IMR-90 (cell line): ENCODE data around the gene SMARCA2. TPM values are rescaled to one million over a fixed set of nuclear protein-coding genes. Genes with fewer than 3 reads are reported as not detected.

Experiments
- ATAC-seq: fragments of 200-7000 bp; cut with Tn5 transposase; 2 replicates; pipeline ENCODE4 v1.9.1; 2020; ENCODE audit warnings: low read depth, mild to moderate bottlenecking, moderate library complexity
- BruUV-seq: library from RNA; stranded (reverse); fragments of 400-500 nt; replicated peaks from 2 replicates; lab custom pipeline; 2021; lab: Mats Ljungman, UMichigan
- CTCF ChIA-PET: fragments of 300-600 bp; formaldehyde crosslinking; extraction: SDS; loops from one replicate; lab custom pipeline; 2021; ENCODE audit warnings: antibody characterized with exemption; lab: Yijun Ruan, JAX
- POLR2A ChIA-PET: fragments of 300-600 bp; sonication (Branson Sonifier 250); formaldehyde crosslinking; loops from one replicate; lab custom pipeline; 2022; ENCODE audit warnings: antibody characterized with exemption; ENCODE audit not compliant: unreplicated experiment; lab: Charles Lee
- DNase-seq: peaks from one replicate; pipeline ENCODE4 v3.0.0; 2013
- H2AFZ ChIP-seq: replicated peaks from 2 replicates; pipeline ENCODE3; 2013; ENCODE audit warnings: low read length, mild to moderate bottlenecking; ENCODE audit not compliant: poor library complexity
- H2AK5ac ChIP-seq: 2 replicates; pipeline ENCODE4 v1.6.1; 2013; ENCODE audit warnings: low read depth, low read length, inconsistent platforms
- H2AK9ac ChIP-seq: replicated peaks from 2 replicates; pipeline ENCODE3; 2013; ENCODE audit warnings: mild to moderate bottlenecking, low read depth, low read length, moderate library complexity; ENCODE audit not compliant: poor library complexity
- H2BK120ac ChIP-seq: 2 replicates; pipeline ENCODE4 v1.6.1; 2013; ENCODE audit warnings: low read depth, low read length, inconsistent platforms
- H2BK15ac ChIP-seq: 3 replicates; pipeline ENCODE4 v1.6.1; 2013; ENCODE audit warnings: low read depth, low read length, inconsistent platforms
- H2BK20ac ChIP-seq: 2 replicates; pipeline ENCODE4 v1.6.1; 2013; ENCODE audit warnings: low read depth, mild to moderate bottlenecking, inconsistent platforms, low read length, moderate library complexity
- H2BK5ac ChIP-seq: 2 replicates; pipeline ENCODE4 v1.6.1; 2013; ENCODE audit warnings: mild to moderate bottlenecking, low read depth, low read length, inconsistent platforms; ENCODE audit not compliant: poor library complexity, severe bottlenecking
- H3K14ac ChIP-seq: replicated peaks from 2 replicates; pipeline ENCODE4 v1.6.1; 2013; ENCODE audit warnings: low read depth, low read length, inconsistent platforms
- H3K18ac ChIP-seq: 2 replicates; pipeline ENCODE4 v1.6.1; 2013; ENCODE audit warnings: low read depth, low read length, control low read depth
- H3K23ac ChIP-seq: 2 replicates; pipeline ENCODE4 v1.6.1; 2013; ENCODE audit warnings: low read depth, low read length, inconsistent platforms
- H3K27ac ChIP-seq: 2 replicates; pipeline ENCODE4 v1.5.1; 2013; ENCODE audit warnings: mild to moderate bottlenecking, control low read depth, low read length; ENCODE audit not compliant: insufficient read depth
- H3K27me3 ChIP-seq: 2 replicates; pipeline ENCODE4 v1.6.1; 2013; ENCODE audit warnings: low read length; ENCODE audit not compliant: control insufficient read depth, insufficient read depth
- H3K36me3 ChIP-seq: 2 replicates; pipeline ENCODE4 v1.6.1; 2013; ENCODE audit warnings: low read length, mixed read lengths; ENCODE audit not compliant: control insufficient read depth, insufficient read depth
- H3K4ac ChIP-seq: 2 replicates; pipeline ENCODE4 v1.6.1; 2013; ENCODE audit warnings: low read depth, low read length, inconsistent platforms
- H3K4me1 ChIP-seq: 2 replicates; pipeline ENCODE4 v1.6.1; 2013; ENCODE audit warnings: low read length, mixed read lengths; ENCODE audit not compliant: control insufficient read depth, insufficient read depth
- H3K4me2 ChIP-seq: 2 replicates; pipeline ENCODE4 v1.6.1; 2013; ENCODE audit warnings: low read depth, mild to moderate bottlenecking, control low read depth, low read length, moderate library complexity
- H3K4me3 ChIP-seq: 2 replicates; pipeline ENCODE4 v1.5.1; 2013; ENCODE audit warnings: low read depth, mild to moderate bottlenecking, control low read depth, low read length, moderate library complexity; ENCODE audit not compliant: insufficient read depth
- H3K56ac ChIP-seq: 2 replicates; pipeline ENCODE4 v1.6.1; 2013; ENCODE audit warnings: low read length, inconsistent platforms; ENCODE audit not compliant: insufficient read depth; ENCODE audit errors: extremely low read depth
- H3K79me1 ChIP-seq, 2 experiments: 2 replicates each; pipeline ENCODE4 v1.6.1; 2013; ENCODE audit warnings: low read length in 2 of 2, inconsistent platforms in 1 of 2, low read depth in 1 of 2
- H3K9ac ChIP-seq: 2 replicates; pipeline ENCODE4 v1.6.1; 2013; ENCODE audit warnings: low read depth, low read length, control low read depth
- H3K9me1 ChIP-seq: 2 replicates; pipeline ENCODE4 v1.6.1; 2013; ENCODE audit warnings: low read length, inconsistent platforms; ENCODE audit not compliant: insufficient read depth
- H3K9me3 ChIP-seq: 2 replicates; pipeline ENCODE4 v1.6.1; 2013; ENCODE audit warnings: low read length; ENCODE audit not compliant: control insufficient read depth, insufficient read depth
- H4K20me1 ChIP-seq: 2 replicates; pipeline ENCODE4 v1.6.1; 2013; ENCODE audit warnings: low read length, inconsistent platforms; ENCODE audit not compliant: insufficient read depth
- H4K5ac ChIP-seq: 2 replicates; pipeline ENCODE4 v1.6.1; 2013; ENCODE audit warnings: mild to moderate bottlenecking, low read depth, low read length, control low read depth
- H4K8ac ChIP-seq, 2 experiments: 2 replicates each; pipeline ENCODE4 v1.6.1; 2013; ENCODE audit warnings: low read depth in 2 of 2, low read length in 2 of 2, control low read depth in 1 of 2, inconsistent platforms in 1 of 2
- H4K91ac ChIP-seq: 2 replicates; pipeline ENCODE4 v1.6.1; 2013; ENCODE audit warnings: low read depth, low read length, inconsistent platforms; ENCODE audit not compliant: insufficient read depth
- CEBPB ChIP-seq: IDR thresholded peaks from 2 replicates; pipeline ENCODE4 v1.6.1; 2012; ENCODE audit warnings: low read depth, low read length, improper control_type of control experiment
- CTCF ChIP-seq: conservative IDR thresholded peaks from 2 replicates; pipeline ENCODE4 v1.5.1; 2012; ENCODE audit warnings: mild to moderate bottlenecking, low read depth, low read length, improper control_type of control experiment
- ELK1 ChIP-seq: fragments of 150-350 bp; IDR thresholded peaks from 2 replicates; pipeline ENCODE4 v1.6.1; 2016; ENCODE audit warnings: low read depth, mild to moderate bottlenecking, low read length, moderate library complexity, borderline replicate concordance
- MAFK ChIP-seq: IDR thresholded peaks from 2 replicates; pipeline ENCODE4 v1.6.1; 2012; ENCODE audit warnings: low read depth, low read length, improper control_type of control experiment
- MAZ ChIP-seq: IDR thresholded peaks from 2 replicates; pipeline ENCODE4 v1.6.1; 2012; ENCODE audit warnings: low read depth, mild to moderate bottlenecking, low read length, improper control_type of control experiment, moderate library complexity, borderline replicate concordance
- MXI1 ChIP-seq: IDR thresholded peaks from 2 replicates; pipeline ENCODE4 v1.6.1; 2012; ENCODE audit warnings: low read depth, mild to moderate bottlenecking, low read length, moderate library complexity, borderline replicate concordance
- RAD21 ChIP-seq: IDR thresholded peaks from 2 replicates; pipeline ENCODE4 v1.6.1; 2012; ENCODE audit warnings: low read length, improper control_type of control experiment
- whole genome bisulfite sequencing, 2 experiments: methylation state at CpG; one replicate each; pipeline versions ENCODE4 v1.1.5 to v1.1.7; 2013; ENCODE audit warnings: missing lambda C conversion rate in 2 of 2; ENCODE audit not compliant: insufficient read length in 1 of 2; ENCODE audit errors: extremely low coverage in 2 of 2; 5-methylcytosine and 5-hydroxymethylcytosine counted together
- dilution Hi-C: fragments of 300-500 bp; cut with HindIII; formaldehyde crosslinking; loops from one replicate; pipeline ENCODE4 v1.14.3; 2018; ENCODE audit warnings: low sequenced_read_pairs; ENCODE audit not compliant: unreplicated experiment
- in situ Hi-C: fragments of 300-500 bp; cut with MboI; formaldehyde crosslinking; loops from 3 replicates; pipeline ENCODE4 v1.14.3; 2019; ENCODE audit warnings: low sequenced_read_pairs, inconsistent platforms, mixed read lengths
- intact Hi-C: fragments of 100-400 bp; cut with micrococcal nuclease; formaldehyde crosslinking; loops from 2 replicates; pipeline ENCODE4 v1.10.0; 2022
- polyA plus RNA-seq, 3 experiments: library from polyadenylated mRNA; depleted of rRNA; stranded (reverse); fragments of >200 nt; gene quantifications; 2 replicates each; pipeline ENCODE4 v1.2.3, GENCODE V29; 2012; ENCODE audit warnings: low replicate concordance in 1 of 3
- total RNA-seq: library from RNA; depleted of rRNA; stranded (reverse); fragments of >200 nt; gene quantifications from 2 replicates; pipeline ENCODE4 v1.2.3, GENCODE V29; 2012
- TF ChIP-seq, protein P1 (sequence below): fragments of 150-350 bp; IDR thresholded peaks from 2 replicates; pipeline ENCODE4 v1.6.1; 2017; ENCODE audit warnings: mild to moderate bottlenecking, antibody characterized with exemption, low read length, low read depth

Gene SMARCA2
- total and polyA plus RNA-seq, 2 of the 4 experiments (the other 2 are of a cell fraction), result 25.3 to 26.7 TPM

GRCh38 chr9:2241461-2241835 is 226.3 kb downstream of the SMARCA2 start:
- DNase-seq (peak; percentile 86), ATAC-seq (peak; percentile 77)
- Histone ChIP-seq H3K9ac (peak overlapping the region; percentile 50; the same call in 1 of the 2 replicates), H3K4me2 (peak overlapping the region; percentile 91), H3K4me1 (peaks cover 5% of the 10 kb centered on the region; the same call in 1 of the 2 replicates), H2BK20ac (no peak overlapping the region), H2BK120ac (no peak overlapping the region), H2BK5ac (no peak overlapping the region), H2AFZ (peak overlapping the region; percentile 92), H3K14ac (peak overlapping the region; percentile 18; the same call in 1 of the 2 replicates), H3K27me3 (peaks cover 3% of the 10 kb centered on the region), H3K23ac (no peak overlapping the region), H3K4me3 (peak overlapping the region; percentile 44), H4K20me1 (no peaks in the 10 kb centered on the region), H4K5ac (peak overlapping the region; percentile 32; the same call in 1 of the 2 replicates), H3K27ac (no peak overlapping the region), H3K9me3 (peaks cover 3% of the 10 kb centered on the region; the same call in 1 of the 2 replicates), H2AK9ac (no peak overlapping the region), H3K56ac (no peak overlapping the region; the same call in 1 of the 2 replicates), H2AK5ac (no peak overlapping the region), H3K4ac (no peak overlapping the region), H3K79me1 (no peaks in the 10 kb centered on the region), H3K9me1 (no peaks in the 10 kb centered on the region), H2BK15ac (no peak overlapping the region; the same call in 2 of the 3 replicates), H3K36me3 (no peaks in the 10 kb centered on the region), H4K91ac (no peak overlapping the region), H4K8ac (peak overlapping the region; percentile 41 to 84; a peak in 3 of 4 replicates), H3K18ac (no peak overlapping the region; the same call in 1 of the 2 replicates)
- in situ Hi-C loops, result loop anchor here (10.0 kb wide), 1 partner anchor 603 kb away; the partner anchor contains the start of gene PUM3
- TF ChIP-seq RAD21, result no peak
- no peak for TF ChIP-seq MAZ
- no peak for TF ChIP-seq MAFK
- TF ChIP-seq CTCF, result peak; percentile 26; the same call in 1 of the 2 replicates
- no peak for TF ChIP-seq ELK1
- TF ChIP-seq, protein P1, sequence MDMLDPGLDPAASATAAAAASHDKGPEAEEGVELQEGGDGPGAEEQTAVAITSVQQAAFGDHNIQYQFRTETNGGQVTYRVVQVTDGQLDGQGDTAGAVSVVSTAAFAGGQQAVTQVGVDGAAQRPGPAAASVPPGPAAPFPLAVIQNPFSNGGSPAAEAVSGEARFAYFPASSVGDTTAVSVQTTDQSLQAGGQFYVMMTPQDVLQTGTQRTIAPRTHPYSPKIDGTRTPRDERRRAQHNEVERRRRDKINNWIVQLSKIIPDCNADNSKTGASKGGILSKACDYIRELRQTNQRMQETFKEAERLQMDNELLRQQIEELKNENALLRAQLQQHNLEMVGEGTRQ, result no peak
- no peak for TF ChIP-seq MXI1
- TF ChIP-seq CEBPB, result no peak
- CTCF ChIA-PET, result interaction anchor here (0.6 to 1.3 kb wide), 2 partner anchors 36 to 144 kb away, joined by 3 to 9 read pairs; no protein-coding TSS in a partner anchor
- intact Hi-C loops, result loop anchor here (1.0 to 10.0 kb wide), 4 partner anchors 9 to 596 kb away; partner anchors contain the start of gene SMARCA2
- 20% methylated on average over 4 of the region's 15 CpGs; no CpG with 5 or more reads in 1 of the 2 experiments for WGBS, 2 experiments
- no TSS peak for BruUV-seq
- dilution Hi-C loops, result no loop called here
- POLR2A ChIA-PET, result no interaction called here
